Measurements from ENCODE around the gene CARD14.

The CARD14 gene

GRCh38 chr17:80173916-80174315 is 4.1 kb downstream of the CARD14 start:
- H3K4me3 ChIP-seq (ENCODE audit: low read depth, low read length): no peak overlapping the region
- DNase-seq (ENCODE audit: low read depth): no peak
- TF ChIP-seq, protein P1, sequence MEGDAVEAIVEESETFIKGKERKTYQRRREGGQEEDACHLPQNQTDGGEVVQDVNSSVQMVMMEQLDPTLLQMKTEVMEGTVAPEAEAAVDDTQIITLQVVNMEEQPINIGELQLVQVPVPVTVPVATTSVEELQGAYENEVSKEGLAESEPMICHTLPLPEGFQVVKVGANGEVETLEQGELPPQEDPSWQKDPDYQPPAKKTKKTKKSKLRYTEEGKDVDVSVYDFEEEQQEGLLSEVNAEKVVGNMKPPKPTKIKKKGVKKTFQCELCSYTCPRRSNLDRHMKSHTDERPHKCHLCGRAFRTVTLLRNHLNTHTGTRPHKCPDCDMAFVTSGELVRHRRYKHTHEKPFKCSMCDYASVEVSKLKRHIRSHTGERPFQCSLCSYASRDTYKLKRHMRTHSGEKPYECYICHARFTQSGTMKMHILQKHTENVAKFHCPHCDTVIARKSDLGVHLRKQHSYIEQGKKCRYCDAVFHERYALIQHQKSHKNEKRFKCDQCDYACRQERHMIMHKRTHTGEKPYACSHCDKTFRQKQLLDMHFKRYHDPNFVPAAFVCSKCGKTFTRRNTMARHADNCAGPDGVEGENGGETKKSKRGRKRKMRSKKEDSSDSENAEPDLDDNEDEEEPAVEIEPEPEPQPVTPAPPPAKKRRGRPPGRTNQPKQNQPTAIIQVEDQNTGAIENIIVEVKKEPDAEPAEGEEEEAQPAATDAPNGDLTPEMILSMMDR (IDR thresholded peaks at IDR 0.05; ENCODE audit: low read depth, low read length, missing control alignments): no peak

DNA sequence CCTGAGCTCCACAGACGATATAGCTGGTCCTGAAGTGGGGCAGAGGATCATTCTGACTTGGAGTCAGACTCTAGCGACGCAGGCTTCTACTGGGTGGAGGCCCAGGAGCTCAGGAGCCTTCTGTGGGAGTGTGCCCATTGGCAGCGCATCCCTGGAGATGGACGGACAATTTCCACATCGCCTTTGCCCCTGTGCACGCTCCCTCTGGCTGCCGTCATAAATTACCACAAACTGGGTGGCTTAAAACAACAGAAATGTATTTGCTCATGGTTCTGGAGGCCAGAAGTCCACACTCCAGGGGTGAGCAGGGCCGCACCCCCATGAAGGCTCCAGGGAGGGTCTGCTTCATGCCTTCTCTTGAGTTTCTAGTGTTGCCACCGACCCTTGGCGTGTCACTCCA is 6.9 kb downstream of the CARD14 start:
- TF ChIP-seq, protein P1 (IDR thresholded peaks at IDR 0.05; ENCODE audit: low read depth, low read length, missing control alignments): no peak

DNA sequence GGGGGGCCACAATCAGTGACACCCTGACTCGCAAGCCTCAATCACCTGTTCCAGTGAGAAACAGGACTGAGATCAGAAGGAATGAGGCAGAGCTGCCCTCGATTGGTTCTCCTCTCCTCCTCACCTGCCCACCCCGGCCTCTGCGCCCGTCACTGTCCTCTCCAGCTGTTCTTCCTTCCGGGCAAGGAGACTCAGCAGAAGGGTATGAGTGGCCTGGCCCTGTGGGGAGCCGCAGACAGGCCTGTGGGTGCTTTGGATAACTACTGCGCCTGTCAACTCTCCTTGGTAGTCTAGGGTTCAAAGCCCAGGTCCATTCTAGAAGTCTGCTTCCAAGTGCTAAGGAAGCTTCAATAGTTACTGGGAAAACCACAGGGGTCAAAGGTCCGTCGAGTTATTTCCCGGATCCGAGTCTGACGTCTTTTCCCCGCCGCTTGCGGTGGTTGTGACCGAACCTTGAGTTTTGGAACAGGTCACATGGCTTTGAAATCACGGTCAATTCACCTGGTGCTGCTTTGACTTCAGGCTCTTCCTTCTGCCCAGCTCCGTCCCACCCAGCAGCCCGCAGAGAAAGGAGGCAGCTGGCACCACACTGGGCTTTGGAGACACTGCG is 8.3 kb downstream of the CARD14 start:
- no peak for DNase-seq (ENCODE audit: low read depth)
- TF ChIP-seq, protein P1 (IDR thresholded peaks at IDR 0.05; ENCODE audit: low read depth, low read length, missing control alignments): no peak
- H3K4me3 ChIP-seq (ENCODE audit: low read depth, low read length): no peak overlapping the region

More for the DNA sequence above, 6.9 kb downstream of the CARD14 start:
- DNase-seq (ENCODE audit: low read depth): no peak
- H3K4me3 ChIP-seq (ENCODE audit: low read depth, low read length): no peak overlapping the region

DNA sequence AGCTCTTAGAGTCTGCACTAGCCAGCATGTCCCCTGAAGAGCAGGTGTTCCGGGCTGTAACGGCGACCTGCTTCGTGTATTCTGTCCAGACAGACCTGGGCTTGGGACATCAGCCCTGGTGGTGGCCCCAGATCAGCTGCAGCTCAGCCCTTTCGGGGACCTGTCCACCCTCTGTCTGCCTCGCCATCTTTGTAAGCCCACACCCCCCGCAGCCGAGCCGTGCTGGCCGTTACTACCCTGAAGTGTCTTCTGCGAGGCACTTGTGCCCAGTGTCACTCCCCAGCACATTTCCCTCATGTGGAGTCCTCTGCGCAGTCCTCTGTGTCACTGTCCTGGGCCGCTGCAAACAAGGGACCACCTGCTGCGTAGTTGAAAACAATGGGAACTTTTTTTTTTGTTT is 10.4 kb downstream of the CARD14 start:
- H3K4me3 ChIP-seq (ENCODE audit: low read depth, low read length): no peak overlapping the region

DNA sequence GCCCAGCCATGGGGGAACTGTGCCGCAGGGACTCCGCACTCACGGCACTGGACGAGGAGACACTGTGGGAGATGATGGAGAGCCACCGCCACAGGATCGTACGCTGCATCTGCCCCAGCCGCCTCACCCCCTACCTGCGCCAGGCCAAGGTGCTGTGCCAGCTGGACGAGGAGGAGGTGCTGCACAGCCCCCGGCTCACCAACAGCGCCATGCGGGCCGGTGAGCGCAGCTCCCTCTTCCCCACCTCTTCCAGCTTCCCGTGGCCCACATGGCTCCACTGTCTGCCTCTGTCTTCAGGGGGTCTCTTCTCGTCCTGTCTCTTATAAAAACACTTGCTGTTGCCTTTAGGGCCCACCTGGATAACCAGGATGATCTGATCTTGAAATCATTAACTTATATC is 11.6 kb downstream of the CARD14 start:
- H3K4me3 ChIP-seq (ENCODE audit: low read depth, low read length): no peak overlapping the region
- TF ChIP-seq, protein P1 (IDR thresholded peaks at IDR 0.05; ENCODE audit: low read depth, low read length, missing control alignments): no peak
- no peak for DNase-seq (ENCODE audit: low read depth)

More for the DNA sequence above, 10.4 kb downstream of the CARD14 start:
- no peak for DNase-seq (ENCODE audit: low read depth)
- TF ChIP-seq, protein P1 (IDR thresholded peaks at IDR 0.05; ENCODE audit: low read depth, low read length, missing control alignments): no peak

- no peak for DNase-seq (ENCODE audit: low read depth)
- TF ChIP-seq, protein P1 (IDR thresholded peaks at IDR 0.05; ENCODE audit: low read depth, low read length, missing control alignments): no peak
- H3K4me3 ChIP-seq (ENCODE audit: low read depth, low read length): no peak overlapping the region
These were observed 12.5 kb downstream of the CARD14 start for GRCh38 chr17:80182118-80182844.

GRCh38 chr17:80182845-80183223 is 13.0 kb downstream of the CARD14 start:
- no peak for DNase-seq (ENCODE audit: low read depth)
- TF ChIP-seq, protein P1 (IDR thresholded peaks at IDR 0.05; ENCODE audit: low read depth, low read length, missing control alignments): no peak
- H3K4me3 ChIP-seq (ENCODE audit: low read depth, low read length): no peak overlapping the region

Measured in GM12864 (cell line).